Ascending aorta (tissue), 2 donors: ENCODE results near the gene PPP1R2. TPM values are rescaled to one million over a fixed set of nuclear protein-coding genes. Genes with fewer than 3 reads are reported as not detected.
A peak's percentile ranks its signal among the peaks of the same experiment; 100 is the strongest.
"Not testable (repeated sequence)": the region's sequence is repeated elsewhere in the genome, so short reads cannot be mapped to it uniquely, and the experiment has no call there.

Experiments used
- DNase-seq, 2 donors: peaks; one replicate each; pipeline ENCODE4 v3.0.0-alpha.2; 2019; ENCODE audit warnings: low spot score in 2 of 2
- H3K27ac ChIP-seq, 2 donors: fragments of 200-600 bp; sonication (generic); one replicate each; pipeline ENCODE4 v1.5.1; 2016 to 2017; ENCODE audit warnings: mild to moderate bottlenecking in 1 of 2
- H3K27me3 ChIP-seq: fragments of 200-600 bp; sonication (generic); one replicate; pipeline ENCODE4 v1.5.1; 2017
- H3K36me3 ChIP-seq, 2 donors: fragments of 200-600 bp; sonication (generic); one replicate each; pipeline ENCODE4 v1.5.1; 2016
- H3K4me1 ChIP-seq, 2 donors: fragments of 200-600 bp; sonication (generic); one replicate each; pipeline ENCODE4 v1.5.1; 2016 to 2017; ENCODE audit warnings: mild to moderate bottlenecking in 1 of 2
- H3K4me3 ChIP-seq, 2 donors: fragments of 200-600 bp; sonication (generic); one replicate each; pipeline ENCODE4 v1.5.1; 2016 to 2017; ENCODE audit warnings: mild to moderate bottlenecking in 1 of 2
- H3K9me3 ChIP-seq, 2 donors: fragments of 200-600 bp; sonication (generic); one replicate each; pipeline ENCODE4 v1.5.1; 2016
- intact Hi-C: fragments of 100-400 bp; cut with DNase I; formaldehyde crosslinking; loops from one replicate; pipeline ENCODE4 v1.15.1; 2023
- total RNA-seq: library from RNA; depleted of rRNA; stranded (reverse); fragments of >200 nt; gene quantifications from one replicate; pipeline ENCODE4 v1.1.0, GENCODE V29; 2016
- TF ChIP-seq, protein P1 (sequence below), 3 experiments: fragments of 200-600 bp in 2 of 3; fragments of 450-650 bp in 1 of 3; sonication (generic) in 2 of 3; IDR thresholded peaks; one replicate each; pipeline ENCODE4 v1.5.1; 2016 to 2019; ENCODE audit warnings: antibody characterized with exemption in 3 of 3, mild to moderate bottlenecking in 1 of 3, moderate library complexity in 1 of 3

Gene PPP1R2
- total RNA-seq, 1 donor from 2014 or later = 62.3 TPM

DNA sequence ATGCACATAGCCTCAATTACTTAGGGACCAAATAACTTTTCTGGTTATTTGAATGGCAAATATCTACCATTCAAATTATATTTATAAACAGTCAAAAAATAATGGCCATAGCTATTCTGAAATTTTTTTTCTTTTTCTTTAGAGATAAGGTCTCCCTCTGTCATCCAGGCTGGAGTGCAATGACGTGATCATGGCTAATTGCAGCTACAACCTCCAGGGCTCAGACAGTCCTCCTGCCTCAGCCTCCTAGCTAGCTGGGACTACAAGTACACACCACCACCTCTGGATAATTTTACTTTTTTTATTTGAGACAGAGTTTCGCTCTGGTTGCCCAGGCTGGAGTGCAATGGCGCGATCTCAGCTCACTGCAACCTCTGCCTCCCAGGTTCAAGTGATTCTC lies 16.6 kb downstream of the PPP1R2 start:
- TF ChIP-seq, protein P1, sequence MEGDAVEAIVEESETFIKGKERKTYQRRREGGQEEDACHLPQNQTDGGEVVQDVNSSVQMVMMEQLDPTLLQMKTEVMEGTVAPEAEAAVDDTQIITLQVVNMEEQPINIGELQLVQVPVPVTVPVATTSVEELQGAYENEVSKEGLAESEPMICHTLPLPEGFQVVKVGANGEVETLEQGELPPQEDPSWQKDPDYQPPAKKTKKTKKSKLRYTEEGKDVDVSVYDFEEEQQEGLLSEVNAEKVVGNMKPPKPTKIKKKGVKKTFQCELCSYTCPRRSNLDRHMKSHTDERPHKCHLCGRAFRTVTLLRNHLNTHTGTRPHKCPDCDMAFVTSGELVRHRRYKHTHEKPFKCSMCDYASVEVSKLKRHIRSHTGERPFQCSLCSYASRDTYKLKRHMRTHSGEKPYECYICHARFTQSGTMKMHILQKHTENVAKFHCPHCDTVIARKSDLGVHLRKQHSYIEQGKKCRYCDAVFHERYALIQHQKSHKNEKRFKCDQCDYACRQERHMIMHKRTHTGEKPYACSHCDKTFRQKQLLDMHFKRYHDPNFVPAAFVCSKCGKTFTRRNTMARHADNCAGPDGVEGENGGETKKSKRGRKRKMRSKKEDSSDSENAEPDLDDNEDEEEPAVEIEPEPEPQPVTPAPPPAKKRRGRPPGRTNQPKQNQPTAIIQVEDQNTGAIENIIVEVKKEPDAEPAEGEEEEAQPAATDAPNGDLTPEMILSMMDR (IDR thresholded peaks at IDR 0.05) = no peak
- H3K9me3 ChIP-seq = no peaks in the 10 kb centered on the region
- no peaks in the 10 kb centered on the region for H3K4me1 ChIP-seq
- intact Hi-C loops = no loop called here
- H3K27ac ChIP-seq = no peak overlapping the region
- no peak overlapping the region for H3K4me3 ChIP-seq
- no peaks in the 10 kb centered on the region for H3K27me3 ChIP-seq
- peaks cover 13 to 22% of the 10 kb centered on the region in 2 donors for H3K36me3 ChIP-seq
- DNase-seq = no peak

- Histone ChIP-seq H3K4me1 (no peaks in the 10 kb centered on the region), H3K36me3 (peaks cover 13 to 28% of the 10 kb centered on the region in 2 donors), H3K9me3 (no peaks in the 10 kb centered on the region), H3K4me3 (no peak overlapping the region), H3K27me3 (no peaks in the 10 kb centered on the region), H3K27ac (no peak overlapping the region)
- intact Hi-C loops = no loop called here
- TF ChIP-seq, protein P1 (IDR thresholded peaks at IDR 0.05) = no peak
- DNase-seq = no peak
Measured at GRCh38 chr3:195524171-195524896, 18.8 kb downstream of the PPP1R2 start.

GRCh38 chr3:195522254-195523023 lies 20.7 kb downstream of the PPP1R2 start:
- H3K36me3 ChIP-seq = peaks cover 16 to 31% of the 10 kb centered on the region in 2 donors
- H3K27me3 ChIP-seq = no peaks in the 10 kb centered on the region
- TF ChIP-seq, protein P1 (IDR thresholded peaks at IDR 0.05) = peak; percentile 66 to 70 (median 69)
- H3K4me1 ChIP-seq = no peaks in the 10 kb centered on the region
- no peak overlapping the region for H3K4me3 ChIP-seq
- H3K9me3 ChIP-seq = no peaks in the 10 kb centered on the region
- DNase-seq = no peak
- intact Hi-C loops = loop anchor here (1.0 kb wide), 1 partner anchor 251 kb away; the partner anchor contains the start of gene XXYLT1
- no peak overlapping the region for H3K27ac ChIP-seq

GRCh38 chr3:195517030-195517429 lies 26.1 kb downstream of the PPP1R2 start:
- intact Hi-C loops = no loop called here
- Histone ChIP-seq H3K4me3 (no peak overlapping the region), H3K9me3 (no peaks in the 10 kb centered on the region), H3K4me1 (no peaks in the 10 kb centered on the region), H3K36me3 (peaks cover 26 to 52% of the 10 kb centered on the region in 2 donors), H3K27ac (no peak overlapping the region), H3K27me3 (no peaks in the 10 kb centered on the region)
- TF ChIP-seq, protein P1 (IDR thresholded peaks at IDR 0.05) = no peak
- no peak for DNase-seq

DNA sequence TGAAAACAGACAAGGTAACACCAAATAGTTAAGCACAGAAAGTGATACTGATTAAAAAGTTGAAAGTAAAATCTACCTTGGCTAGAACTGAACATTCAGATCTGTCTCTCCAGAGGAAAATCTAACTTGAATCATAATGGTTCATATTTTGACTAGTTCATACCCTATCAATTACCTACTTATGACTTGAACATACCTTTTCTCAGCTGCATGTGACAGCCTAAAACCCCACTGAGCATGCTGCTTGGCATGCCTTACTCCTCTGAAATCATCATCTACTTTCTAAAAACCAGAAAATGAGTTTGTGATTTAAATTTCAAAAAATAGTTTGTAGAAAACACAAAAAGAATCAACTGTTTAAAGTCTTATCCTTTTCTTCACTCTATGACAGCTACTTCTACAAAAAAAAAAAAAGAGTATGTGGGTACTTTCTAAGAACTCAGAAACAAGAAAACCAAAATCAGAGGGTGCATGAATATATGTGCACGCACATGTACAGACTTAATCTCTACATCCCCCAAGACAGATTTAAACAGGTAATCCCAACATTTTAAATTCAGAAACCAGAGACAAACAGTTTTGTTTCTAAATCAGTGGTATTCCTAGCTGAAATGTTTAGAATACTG lies 28.4 kb downstream of the PPP1R2 start:
- H3K36me3 ChIP-seq = peaks cover 28 to 53% of the 10 kb centered on the region in 2 donors
- H3K4me3 ChIP-seq, intact Hi-C loops: not testable (repeated sequence)

More for the DNA sequence above, 28.4 kb downstream of the PPP1R2 start:
- not testable (repeated sequence) for H3K27ac ChIP-seq, H3K27me3 ChIP-seq, DNase-seq, H3K4me1 ChIP-seq, H3K9me3 ChIP-seq
